HEK293T (cell line): ENCODE data around the gene RNF148.

ENCODE experiments used
- CTCF ChIA-PET: fragments of 350-600 bp; formaldehyde crosslinking; extraction: SDS; loops from one replicate; lab custom pipeline; 2021; ENCODE audit warnings: antibody characterized with exemption, inconsistent platforms; lab: Yijun Ruan, JAX
- POLR2A ChIA-PET: fragments of 350-600 bp; formaldehyde crosslinking; extraction: SDS; loops from one replicate; lab custom pipeline; 2020; ENCODE audit warnings: antibody characterized with exemption, inconsistent platforms; lab: Yijun Ruan, JAX
- DNase-seq: peaks from one replicate; pipeline ENCODE4 v3.0.0; 2012; ENCODE audit warnings: mixed read lengths; ENCODE audit errors: extremely low spot score
- ARNT ChIP-seq: fragments of 450-650 bp; IDR thresholded peaks from 2 replicates; pipeline ENCODE4 v1.6.1; 2017; ENCODE audit warnings: mild to moderate bottlenecking
- BHLHE40 ChIP-seq: fragments of 450-650 bp; IDR thresholded peaks from 2 replicates; pipeline ENCODE4 v1.6.1; 2016; ENCODE audit warnings: mild to moderate bottlenecking, moderate library complexity, borderline replicate concordance
- CTBP1 ChIP-seq: fragments of 450-650 bp; IDR thresholded peaks from 2 replicates; pipeline ENCODE4 v1.6.1; 2016; ENCODE audit warnings: borderline replicate concordance
- ELF4 ChIP-seq: fragments of 450-650 bp; IDR thresholded peaks from 2 replicates; pipeline ENCODE4 v1.6.1; 2017; ENCODE audit warnings: antibody characterized with exemption
- FOXA1 ChIP-seq: fragments of 450-650 bp; IDR thresholded peaks from 2 replicates; pipeline ENCODE4 v1.6.1; 2016; ENCODE audit warnings: mild to moderate bottlenecking
- FOXK2 ChIP-seq: fragments of 450-650 bp; IDR thresholded peaks from 2 replicates; pipeline ENCODE4 v1.6.1; 2016; ENCODE audit warnings: mild to moderate bottlenecking
- FOXM1 ChIP-seq: fragments of 450-650 bp; IDR thresholded peaks from 2 replicates; pipeline ENCODE4 v1.6.1; 2017; ENCODE audit warnings: mild to moderate bottlenecking, borderline replicate concordance
- HDGF ChIP-seq: fragments of 450-650 bp; IDR thresholded peaks from 2 replicates; pipeline ENCODE4 v1.6.1; 2017; ENCODE audit warnings: antibody characterized with exemption, borderline replicate concordance
- L3MBTL2 ChIP-seq: fragments of 450-650 bp; conservative IDR thresholded peaks from 2 replicates; pipeline ENCODE4 v1.6.1; 2016; ENCODE audit warnings: mild to moderate bottlenecking
- LEF1 ChIP-seq: fragments of 450-650 bp; IDR thresholded peaks from 2 replicates; pipeline ENCODE4 v1.6.1; 2017; ENCODE audit warnings: mild to moderate bottlenecking, borderline replicate concordance
- NFRKB ChIP-seq: fragments of 450-650 bp; IDR thresholded peaks from 2 replicates; pipeline ENCODE4 v1.6.1; 2016; ENCODE audit warnings: mild to moderate bottlenecking, moderate library complexity
- PKNOX1 ChIP-seq: fragments of 450-650 bp; IDR thresholded peaks from 2 replicates; pipeline ENCODE4 v1.6.1; 2016
- SP1 ChIP-seq: fragments of 450-650 bp; IDR thresholded peaks from 2 replicates; pipeline ENCODE4 v1.6.1; 2017
- SUZ12 ChIP-seq: fragments of 450-650 bp; IDR thresholded peaks from 2 replicates; pipeline ENCODE4 v1.6.1; 2016; ENCODE audit warnings: mild to moderate bottlenecking
- TARDBP ChIP-seq: fragments of 450-650 bp; IDR thresholded peaks from 2 replicates; pipeline ENCODE4 v1.6.1; 2016
- ZNF384 ChIP-seq: fragments of 450-650 bp; IDR thresholded peaks from 2 replicates; pipeline ENCODE4 v1.6.1; 2016

The RNF148 gene

GRCh38 chr7:122727354-122727753 is 24.6 kb upstream of the RNF148 start:
- no peak for TF ChIP-seq ARNT
- TF ChIP-seq LEF1: no peak
- no peak for TF ChIP-seq BHLHE40
- no peak for TF ChIP-seq ELF4
- no peak for TF ChIP-seq FOXA1
- no peak for TF ChIP-seq CTBP1
- no peak for TF ChIP-seq FOXM1
- TF ChIP-seq FOXK2: no peak
- POLR2A ChIA-PET: no interaction called here
- CTCF ChIA-PET: no interaction called here
- DNase-seq: no peak

GRCh38 chr7:122726881-122727280 is 24.2 kb upstream of the RNF148 start:
- ChIA-PET CTCF (no interaction called here), POLR2A (no interaction called here)
- no peak for TF ChIP-seq FOXM1
- TF ChIP-seq CTBP1: no peak
- TF ChIP-seq NFRKB: no peak
- DNase-seq: no peak

- no peak for TF ChIP-seq SUZ12
- no peak for TF ChIP-seq LEF1
- TF ChIP-seq FOXK2: no peak
- no peak for TF ChIP-seq PKNOX1
- no peak for TF ChIP-seq ELF4
- TF ChIP-seq NFRKB: no peak
- no peak for TF ChIP-seq SP1
- no peak for TF ChIP-seq CTBP1
- no peak for TF ChIP-seq ZNF384
- no peak for TF ChIP-seq BHLHE40
- ChIA-PET POLR2A (no interaction called here), CTCF (no interaction called here)
- DNase-seq: no peak
Observed at GRCh38 chr7:122724366-122724765, 21.6 kb upstream of the RNF148 start.

GRCh38 chr7:122719010-122719578 is 16.4 kb upstream of the RNF148 start:
- ChIA-PET CTCF (no interaction called here), POLR2A (no interaction called here)
- no peak for DNase-seq
- no peak for TF ChIP-seq ELF4
- no peak for TF ChIP-seq HDGF
- no peak for TF ChIP-seq FOXM1
- TF ChIP-seq CTBP1: no peak
- no peak for TF ChIP-seq TARDBP
- TF ChIP-seq PKNOX1: no peak
- no peak for TF ChIP-seq ARNT
- TF ChIP-seq LEF1: no peak

- no peak for TF ChIP-seq L3MBTL2
- TF ChIP-seq ELF4: no peak
- no peak for TF ChIP-seq ARNT
- no peak for TF ChIP-seq LEF1
- no peak for TF ChIP-seq FOXK2
- TF ChIP-seq BHLHE40: no peak
- TF ChIP-seq FOXM1: no peak
- no peak for TF ChIP-seq HDGF
- TF ChIP-seq PKNOX1: no peak
- TF ChIP-seq TARDBP: no peak
- ChIA-PET POLR2A (no interaction called here), CTCF (no interaction called here)
- DNase-seq: no peak
Observed at GRCh38 chr7:122717356-122718089, 14.8 kb upstream of the RNF148 start.

GRCh38 chr7:122715183-122715582 is 12.5 kb upstream of the RNF148 start:
- TF ChIP-seq HDGF (no peak), ARNT (no peak), ZNF384 (no peak), FOXA1 (no peak), SP1 (no peak), FOXK2 (no peak), LEF1 (no peak), SUZ12 (no peak), NFRKB (no peak), BHLHE40 (no peak), PKNOX1 (no peak), L3MBTL2 (no peak), FOXM1 (no peak), CTBP1 (no peak), ELF4 (no peak), TARDBP (no peak)
- no peak for DNase-seq
- ChIA-PET CTCF (interaction anchor here (0.6 kb wide), 2 partner anchors 23 to 156 kb away, joined by 4 to 7 read pairs; no protein-coding TSS in a partner anchor), POLR2A (no interaction called here)
